Mesendoderm (in vitro differentiated cells): ENCODE data around the gene DLG2.

Experiments used
- DNase-seq: peaks from one replicate; pipeline ENCODE4 v3.0.0; 2013
- H2AK5ac ChIP-seq: 2 replicates; pipeline ENCODE4 v1.6.1; 2013; ENCODE audit warnings: low read length, inconsistent platforms
- H2BK120ac ChIP-seq: 2 replicates; pipeline ENCODE4 v1.6.1; 2013; ENCODE audit warnings: low read depth, mild to moderate bottlenecking, low read length, moderate library complexity, mixed read lengths
- H2BK15ac ChIP-seq: replicated peaks from 2 replicates; pipeline ENCODE4 v1.6.1; 2013; ENCODE audit warnings: low read depth, mild to moderate bottlenecking, moderate library complexity
- H2BK5ac ChIP-seq: 2 replicates; pipeline ENCODE4 v1.6.1; 2013; ENCODE audit warnings: low read length, inconsistent platforms
- H3K18ac ChIP-seq: 2 replicates; pipeline ENCODE4 v1.6.1; 2013; ENCODE audit warnings: mild to moderate bottlenecking, low read length, mixed read lengths
- H3K23ac ChIP-seq: one replicate; pipeline ENCODE4 v1.6.1; 2013; ENCODE audit warnings: low read length
- H3K27ac ChIP-seq: 2 replicates; pipeline ENCODE4 v1.5.1; 2013; ENCODE audit warnings: low read depth, mild to moderate bottlenecking, inconsistent platforms, low read length, moderate library complexity
- H3K27me3 ChIP-seq: 2 replicates; pipeline ENCODE4 v1.6.1; 2013; ENCODE audit warnings: low read length, control low read depth, mild to moderate bottlenecking, inconsistent platforms; ENCODE audit not compliant: insufficient read depth, poor library complexity
- H3K36me3 ChIP-seq: 2 replicates; pipeline ENCODE4 v1.6.1; 2013; ENCODE audit warnings: low read length, inconsistent platforms; ENCODE audit not compliant: control insufficient read depth, insufficient read depth
- H3K4ac ChIP-seq: one replicate; pipeline ENCODE4 v1.6.1; 2013; ENCODE audit warnings: low read depth, mild to moderate bottlenecking, low read length, moderate library complexity
- H3K4me1 ChIP-seq: 2 replicates; pipeline ENCODE4 v1.6.1; 2013; ENCODE audit warnings: low read depth, low read length, inconsistent platforms; ENCODE audit not compliant: control insufficient read depth
- H3K4me2 ChIP-seq: 2 replicates; pipeline ENCODE4 v1.6.1; 2013; ENCODE audit warnings: low read length
- H3K4me3 ChIP-seq: 2 replicates; pipeline ENCODE4 v1.5.1; 2013; ENCODE audit warnings: mild to moderate bottlenecking, low read length
- H3K56ac ChIP-seq: one replicate; pipeline ENCODE4 v1.6.1; 2013; ENCODE audit warnings: low read length
- H3K79me1 ChIP-seq: 2 replicates; pipeline ENCODE4 v1.6.1; 2013; ENCODE audit warnings: low read length, inconsistent platforms
- H3K79me2 ChIP-seq: 2 replicates; pipeline ENCODE4 v1.6.1; 2013; ENCODE audit warnings: mild to moderate bottlenecking, low read length; ENCODE audit not compliant: control insufficient read depth, insufficient read depth
- H3K9ac ChIP-seq: 2 replicates; pipeline ENCODE4 v1.6.1; 2013; ENCODE audit warnings: low read length, inconsistent platforms
- H4K5ac ChIP-seq: one replicate; pipeline ENCODE4 v1.6.1; 2013; ENCODE audit warnings: low read length
- H4K8ac ChIP-seq: one replicate; pipeline ENCODE4 v1.6.1; 2013; ENCODE audit warnings: low read depth, mild to moderate bottlenecking, control low read depth, low read length, moderate library complexity
- WGBS: extraction: QIAGEN DNeasy Blood & Tissue Kit; methylation state at CpG from one replicate; pipeline ENCODE4 v1.1.7; 2013; ENCODE audit warnings: low lambda C conversion rate, missing lambda C conversion rate; ENCODE audit not compliant: insufficient coverage; ENCODE audit errors: extremely low coverage; 5-methylcytosine and 5-hydroxymethylcytosine counted together

Gene DLG2

DNA sequence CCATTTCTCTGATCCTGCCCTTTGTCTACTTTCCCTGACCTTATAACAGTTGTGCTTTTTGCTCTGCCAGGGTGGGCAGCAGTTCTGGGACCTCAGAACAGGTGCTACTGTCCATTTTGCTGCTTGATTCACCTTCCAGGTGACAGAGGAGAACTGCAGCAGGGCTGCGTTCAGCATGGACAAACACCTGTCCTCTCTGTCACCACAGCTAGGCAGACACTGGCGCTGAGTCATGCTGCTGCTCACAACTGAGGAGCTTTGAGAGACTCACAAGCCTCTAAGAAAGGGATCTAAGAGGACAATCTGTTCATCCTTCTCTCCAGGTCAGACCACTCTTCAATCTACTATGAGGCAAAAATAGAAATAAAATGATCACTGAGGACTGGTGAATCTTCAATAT, 1196.5 kb downstream of the DLG2 start:
- Histone ChIP-seq H3K4ac (no peak overlapping the region), H3K4me2 (no peak overlapping the region), H4K5ac (no peak overlapping the region), H3K79me2 (no peaks in the 10 kb centered on the region), H3K4me3 (no peak overlapping the region), H3K56ac (peak overlapping the region; percentile 34), H3K27me3 (no peaks in the 10 kb centered on the region), H3K23ac (peak overlapping the region; percentile 54), H3K4me1 (peaks cover 2% of the 10 kb centered on the region), H2BK120ac (no peak overlapping the region), H3K9ac (no peak overlapping the region), H3K36me3 (no peaks in the 10 kb centered on the region), H4K8ac (no peak overlapping the region), H2AK5ac (no peak overlapping the region), H2BK5ac (peak overlapping the region; percentile 20), H3K79me1 (no peaks in the 10 kb centered on the region), H3K18ac (no peak overlapping the region), H2BK15ac (no peak overlapping the region), H3K27ac (no peak overlapping the region)
- no CpG with 5 or more reads among the region's 2 CpGs for WGBS
- DNase-seq = peak; percentile 69

DNA sequence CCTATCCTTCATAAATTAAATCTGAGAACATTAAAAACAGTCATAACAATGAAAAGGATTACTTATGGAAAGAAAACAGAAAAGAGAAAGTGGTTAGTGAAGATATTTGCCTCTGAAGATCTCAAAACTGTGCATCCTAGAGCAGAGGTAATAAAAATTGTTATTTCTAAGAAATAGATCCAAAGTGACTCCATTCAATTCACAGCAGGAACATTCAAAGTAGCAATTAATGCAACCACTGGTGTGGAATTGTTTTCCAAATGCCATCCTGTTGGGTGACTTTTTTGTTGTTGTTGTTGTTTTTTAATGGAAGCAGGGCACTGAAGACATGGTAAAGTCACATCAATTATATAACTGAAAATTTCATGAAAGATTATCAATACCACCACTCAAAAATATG, 1201.5 kb downstream of the DLG2 start:
- no peaks in the 10 kb centered on the region for H3K27me3 ChIP-seq
- no peak overlapping the region for H3K9ac ChIP-seq
- H3K56ac ChIP-seq = no peak overlapping the region
- no peak overlapping the region for H3K4me2 ChIP-seq
- H4K8ac ChIP-seq = no peak overlapping the region
- H2AK5ac ChIP-seq = no peak overlapping the region
- H2BK5ac ChIP-seq = no peak overlapping the region
- no peaks in the 10 kb centered on the region for H3K79me2 ChIP-seq
- no peak overlapping the region for H2BK15ac ChIP-seq
- H3K4me3 ChIP-seq = no peak overlapping the region
- no peak overlapping the region for H4K5ac ChIP-seq
- no peak overlapping the region for H3K27ac ChIP-seq
- no peaks in the 10 kb centered on the region for H3K79me1 ChIP-seq
- H3K36me3 ChIP-seq = no peaks in the 10 kb centered on the region
- H3K4ac ChIP-seq = no peak overlapping the region
- no peak overlapping the region for H3K18ac ChIP-seq
- H3K4me1 ChIP-seq = peaks cover 2% of the 10 kb centered on the region
- no peak overlapping the region for H2BK120ac ChIP-seq
- no peak overlapping the region for H3K23ac ChIP-seq
- no peak for DNase-seq

GRCh38 chr11:84420271-84420670, 1206.9 kb downstream of the DLG2 start:
- no peak overlapping the region for H3K23ac ChIP-seq
- H2BK15ac ChIP-seq = peak overlapping the region; percentile 100
- H3K56ac ChIP-seq = peak overlapping the region; percentile 27
- no peaks in the 10 kb centered on the region for H3K36me3 ChIP-seq
- no peak overlapping the region for H3K4ac ChIP-seq
- WGBS = no CpG with 5 or more reads among the region's 4 CpGs
- H3K4me3 ChIP-seq = no peak overlapping the region
- H3K4me2 ChIP-seq = no peak overlapping the region
- no peak overlapping the region for H2AK5ac ChIP-seq
- DNase-seq = peak; percentile 30
- peaks cover 7% of the 10 kb centered on the region for H3K4me1 ChIP-seq
- no peak overlapping the region for H2BK120ac ChIP-seq
- no peak overlapping the region for H4K8ac ChIP-seq
- H2BK5ac ChIP-seq = no peak overlapping the region
- no peak overlapping the region for H3K18ac ChIP-seq
- no peak overlapping the region for H3K9ac ChIP-seq
- no peaks in the 10 kb centered on the region for H3K79me2 ChIP-seq
- no peaks in the 10 kb centered on the region for H3K79me1 ChIP-seq
- no peaks in the 10 kb centered on the region for H3K27me3 ChIP-seq
- H4K5ac ChIP-seq = no peak overlapping the region
- no peak overlapping the region for H3K27ac ChIP-seq

GRCh38 chr11:84419616-84420015, 1207.5 kb downstream of the DLG2 start:
- Histone ChIP-seq H3K27ac (no peak overlapping the region), H3K4ac (no peak overlapping the region), H2AK5ac (no peak overlapping the region), H3K36me3 (no peaks in the 10 kb centered on the region), H3K18ac (no peak overlapping the region), H3K4me3 (no peak overlapping the region), H3K56ac (peak overlapping the region; percentile 1), H4K5ac (no peak overlapping the region), H2BK15ac (peak overlapping the region; percentile 100), H2BK120ac (no peak overlapping the region), H3K9ac (no peak overlapping the region), H2BK5ac (no peak overlapping the region), H4K8ac (no peak overlapping the region), H3K27me3 (no peaks in the 10 kb centered on the region), H3K79me2 (no peaks in the 10 kb centered on the region), H3K79me1 (no peaks in the 10 kb centered on the region), H3K4me2 (no peak overlapping the region), H3K4me1 (peaks cover 7% of the 10 kb centered on the region), H3K23ac (no peak overlapping the region)
- peak; percentile 45 for DNase-seq
- no CpG with 5 or more reads among the region's 3 CpGs for WGBS

DNA sequence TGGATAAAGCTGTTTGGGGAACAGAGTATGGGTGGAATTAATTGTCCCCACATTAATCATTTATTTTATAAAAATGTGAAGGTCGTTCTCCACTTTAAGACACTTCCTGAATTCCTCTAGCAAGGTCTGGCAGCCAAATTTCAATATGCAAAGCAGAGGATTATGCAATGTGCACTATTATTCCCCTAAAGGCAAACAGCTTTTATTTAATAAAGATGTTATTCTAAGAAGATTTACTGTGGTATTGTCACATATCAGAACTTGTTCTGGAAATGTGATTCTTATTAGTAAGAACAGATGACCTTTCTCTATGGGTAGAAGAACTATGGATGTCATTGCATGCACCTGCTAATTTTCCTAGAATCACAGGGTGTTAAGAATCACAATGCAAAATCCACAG, 1212.2 kb downstream of the DLG2 start:
- WGBS = no CpG with 5 or more reads among the region's 1 CpG

GRCh38 chr11:84413549-84413948, 1213.6 kb downstream of the DLG2 start:
- Histone ChIP-seq H3K79me2 (no peaks in the 10 kb centered on the region), H3K27me3 (no peaks in the 10 kb centered on the region), H2BK120ac (no peak overlapping the region), H3K23ac (no peak overlapping the region), H3K4ac (no peak overlapping the region), H2AK5ac (no peak overlapping the region), H3K18ac (no peak overlapping the region), H3K4me3 (no peak overlapping the region), H3K9ac (no peak overlapping the region), H4K5ac (no peak overlapping the region), H4K8ac (no peak overlapping the region), H3K4me2 (no peak overlapping the region), H3K4me1 (no peaks in the 10 kb centered on the region), H3K36me3 (no peaks in the 10 kb centered on the region), H2BK5ac (no peak overlapping the region), H2BK15ac (no peak overlapping the region), H3K27ac (no peak overlapping the region), H3K79me1 (no peaks in the 10 kb centered on the region), H3K56ac (no peak overlapping the region)
- no peak for DNase-seq

More for the DNA sequence above, 1212.2 kb downstream of the DLG2 start:
- no peak overlapping the region for H3K4me3 ChIP-seq
- no peak overlapping the region for H3K23ac ChIP-seq
- no peak overlapping the region for H4K8ac ChIP-seq
- no peak overlapping the region for H3K18ac ChIP-seq
- H2AK5ac ChIP-seq = no peak overlapping the region
- H3K9ac ChIP-seq = no peak overlapping the region
- no peaks in the 10 kb centered on the region for H3K27me3 ChIP-seq
- H3K36me3 ChIP-seq = no peaks in the 10 kb centered on the region
- no peak overlapping the region for H3K4ac ChIP-seq
- no peak overlapping the region for H2BK5ac ChIP-seq
- DNase-seq = no peak
- no peak overlapping the region for H3K27ac ChIP-seq
- no peak overlapping the region for H3K4me2 ChIP-seq
- H4K5ac ChIP-seq = no peak overlapping the region
- H3K79me1 ChIP-seq = no peaks in the 10 kb centered on the region
- no peak overlapping the region for H2BK15ac ChIP-seq
- peaks cover 3% of the 10 kb centered on the region for H3K4me1 ChIP-seq
- no peak overlapping the region for H2BK120ac ChIP-seq
- H3K79me2 ChIP-seq = no peaks in the 10 kb centered on the region
- no peak overlapping the region for H3K56ac ChIP-seq
